ENCODE results near the gene CLIC1.

CLIC1 gene

GRCh38 chr6:31736021-31736767 is at the start of gene CLIC1:
Gene CLIC1, minus strand, starts transcription at chr6:31736530. Its CDS starts 230 bp downstream, at chr6:31736300.
- DNase-seq = peak; percentile 41

GRCh38 chr6:31785475-31785874 is 49.1 kb upstream of the CLIC1 start:
- no peak for DNase-seq

- DNase-seq = no peak
Measured at GRCh38 chr6:31784098-31784925, 48.0 kb upstream of the CLIC1 start.

GRCh38 chr6:31782126-31782855 is 46.0 kb upstream of the CLIC1 start:
- DNase-seq = no peak

GRCh38 chr6:31781244-31782125 is 45.2 kb upstream of the CLIC1 start:
- no peak for DNase-seq

- no peak for DNase-seq
Measured at GRCh38 chr6:31780507-31781243, 44.3 kb upstream of the CLIC1 start.

GRCh38 chr6:31779908-31780307 is 43.6 kb upstream of the CLIC1 start:
- DNase-seq = no peak

GRCh38 chr6:31778999-31779885 is 42.9 kb upstream of the CLIC1 start:
- no peak for DNase-seq

GRCh38 chr6:31778193-31778592 is 41.9 kb upstream of the CLIC1 start:
- no peak for DNase-seq

GRCh38 chr6:31777667-31778050 is 41.3 kb upstream of the CLIC1 start:
- no peak for DNase-seq

- peak; percentile 51 for DNase-seq
Measured at GRCh38 chr6:31776989-31777666, 40.8 kb upstream of the CLIC1 start, which contains the start of gene VWA7. Gene VWA7, minus strand, starts transcription at chr6:31777328. Its CDS starts 549 bp downstream, at chr6:31776779.

GRCh38 chr6:31776485-31776988 is 40.2 kb upstream of the CLIC1 start:
- DNase-seq = no peak

GRCh38 chr6:31775633-31776484 is 39.5 kb upstream of the CLIC1 start:
- DNase-seq = no peak

- DNase-seq = no peak
Measured at GRCh38 chr6:31775184-31775583, 38.9 kb upstream of the CLIC1 start.

- DNase-seq = no peak
Measured at GRCh38 chr6:31771992-31772358, 35.6 kb upstream of the CLIC1 start.

- no peak for DNase-seq
Measured at GRCh38 chr6:31770860-31771259, 34.5 kb upstream of the CLIC1 start.

- no peak for DNase-seq
Measured at GRCh38 chr6:31769684-31770371, 33.5 kb upstream of the CLIC1 start.

Measured in SHP77 treated with DMSO at 0.1 percent for 48 hours (cell line).